ENCODE data around the gene IHH.

Gene IHH

DNA sequence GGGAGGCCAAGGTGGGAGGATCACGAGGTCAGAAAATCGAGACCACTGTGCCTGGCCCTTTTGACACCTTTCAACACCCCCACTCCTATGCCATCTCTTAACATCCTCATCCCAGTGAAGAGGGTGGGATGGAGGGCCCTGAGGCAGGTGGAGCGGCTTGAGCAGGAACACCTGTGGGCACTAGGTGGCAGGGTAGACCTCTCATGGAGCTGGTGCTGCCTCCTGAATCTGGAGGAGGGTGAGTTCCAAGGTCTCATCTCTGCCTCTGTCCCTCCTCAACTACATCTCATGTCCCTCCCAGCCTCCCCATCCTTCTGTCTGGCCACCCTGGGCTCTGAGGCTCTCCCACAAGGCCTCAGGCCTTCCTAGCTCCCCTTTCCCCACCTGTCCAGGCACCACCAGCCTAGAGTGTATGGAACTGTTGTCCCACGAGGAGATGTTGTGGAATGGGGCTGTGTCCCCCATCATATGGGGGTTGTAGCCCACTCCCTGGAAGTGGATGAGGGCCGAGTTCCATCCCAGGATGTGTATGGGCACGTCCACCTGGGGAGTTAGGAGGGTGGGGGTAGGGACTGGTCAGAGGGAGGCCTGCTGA is 50.5 kb downstream of the IHH start:
- TF ChIP-seq TAF1 (IDR thresholded peaks at IDR 0.05; ENCODE audit: borderline replicate concordance, insufficient read depth, low read length) (no peak), POLR2AphosphoS5 (IDR thresholded peaks at IDR 0.05; ENCODE audit: low read depth, low read length) (no peak), SIN3A (IDR thresholded peaks at IDR 0.05; ENCODE audit: borderline replicate concordance, insufficient read depth, low read length) (no peak), FOXP2 (optimal IDR thresholded peaks at IDR 0.05; ENCODE audit: borderline replicate concordance, extremely low read depth, extremely low read length, insufficient read depth) (no peak)
- TF ChIP-seq, protein P1, sequence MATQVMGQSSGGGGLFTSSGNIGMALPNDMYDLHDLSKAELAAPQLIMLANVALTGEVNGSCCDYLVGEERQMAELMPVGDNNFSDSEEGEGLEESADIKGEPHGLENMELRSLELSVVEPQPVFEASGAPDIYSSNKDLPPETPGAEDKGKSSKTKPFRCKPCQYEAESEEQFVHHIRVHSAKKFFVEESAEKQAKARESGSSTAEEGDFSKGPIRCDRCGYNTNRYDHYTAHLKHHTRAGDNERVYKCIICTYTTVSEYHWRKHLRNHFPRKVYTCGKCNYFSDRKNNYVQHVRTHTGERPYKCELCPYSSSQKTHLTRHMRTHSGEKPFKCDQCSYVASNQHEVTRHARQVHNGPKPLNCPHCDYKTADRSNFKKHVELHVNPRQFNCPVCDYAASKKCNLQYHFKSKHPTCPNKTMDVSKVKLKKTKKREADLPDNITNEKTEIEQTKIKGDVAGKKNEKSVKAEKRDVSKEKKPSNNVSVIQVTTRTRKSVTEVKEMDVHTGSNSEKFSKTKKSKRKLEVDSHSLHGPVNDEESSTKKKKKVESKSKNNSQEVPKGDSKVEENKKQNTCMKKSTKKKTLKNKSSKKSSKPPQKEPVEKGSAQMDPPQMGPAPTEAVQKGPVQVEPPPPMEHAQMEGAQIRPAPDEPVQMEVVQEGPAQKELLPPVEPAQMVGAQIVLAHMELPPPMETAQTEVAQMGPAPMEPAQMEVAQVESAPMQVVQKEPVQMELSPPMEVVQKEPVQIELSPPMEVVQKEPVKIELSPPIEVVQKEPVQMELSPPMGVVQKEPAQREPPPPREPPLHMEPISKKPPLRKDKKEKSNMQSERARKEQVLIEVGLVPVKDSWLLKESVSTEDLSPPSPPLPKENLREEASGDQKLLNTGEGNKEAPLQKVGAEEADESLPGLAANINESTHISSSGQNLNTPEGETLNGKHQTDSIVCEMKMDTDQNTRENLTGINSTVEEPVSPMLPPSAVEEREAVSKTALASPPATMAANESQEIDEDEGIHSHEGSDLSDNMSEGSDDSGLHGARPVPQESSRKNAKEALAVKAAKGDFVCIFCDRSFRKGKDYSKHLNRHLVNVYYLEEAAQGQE (IDR thresholded peaks at IDR 0.05; ENCODE audit: insufficient read depth in 1 of 2, low read depth in 2 of 2, low read length in 2 of 2): no peak

DNA sequence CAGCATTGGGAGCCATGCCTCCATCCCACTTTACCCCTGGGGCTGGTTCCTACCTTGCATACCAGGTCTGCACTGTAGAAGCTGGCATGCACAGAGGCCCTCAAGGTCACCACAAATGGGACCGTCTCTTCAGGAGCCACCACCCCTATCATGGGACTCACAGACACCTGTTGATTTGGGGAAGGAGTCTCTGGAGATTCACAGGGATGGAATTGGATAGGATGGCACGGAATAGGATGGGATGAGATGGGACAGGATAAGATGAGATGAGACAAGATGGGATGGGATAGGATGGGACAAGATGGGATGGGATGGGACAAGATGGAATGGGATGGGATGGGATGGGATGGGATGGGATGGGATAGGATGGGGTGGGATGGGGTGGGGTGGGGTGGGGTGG is 51.4 kb downstream of the IHH start:
- TF ChIP-seq POLR2AphosphoS5 (IDR thresholded peaks at IDR 0.05; ENCODE audit: low read depth, low read length) (no peak), TAF1 (IDR thresholded peaks at IDR 0.05; ENCODE audit: borderline replicate concordance, insufficient read depth, low read length) (no peak), SIN3A (IDR thresholded peaks at IDR 0.05; ENCODE audit: borderline replicate concordance, insufficient read depth, low read length) (no peak), FOXP2 (optimal IDR thresholded peaks at IDR 0.05; ENCODE audit: borderline replicate concordance, extremely low read depth, extremely low read length, insufficient read depth) (no peak)
- TF ChIP-seq, protein P1 (IDR thresholded peaks at IDR 0.05; ENCODE audit: insufficient read depth in 1 of 2, low read depth in 2 of 2, low read length in 2 of 2): no peak

All from PFSK-1 (cell line).